Keratinocyte (primary cell): Measurements from ENCODE around the gene HECTD1. TPM values are rescaled to one million over a fixed set of nuclear protein-coding genes. Genes with fewer than 3 reads are reported as not detected.
"Not testable (repeated sequence)": the region's sequence is repeated elsewhere in the genome, so short reads cannot be mapped to it uniquely, and the experiment has no call there.

Experiments used
- DNase-seq: peaks from one replicate; pipeline ENCODE4 v3.0.0-alpha.2; 2011; ENCODE audit warnings: low read depth, missing footprints, low spot score
- FAIRE-seq: peaks from 2 replicates; lab custom pipeline; 2011; peaks lifted over from hg19 to GRCh38; lab: Jason Lieb, UNC
- H2AFZ ChIP-seq: 2 replicates; pipeline ENCODE4 v1.6.0; 2012; ENCODE audit warnings: low read length, control low read depth, inconsistent platforms; ENCODE audit not compliant: control insufficient read depth
- H3K27ac ChIP-seq: 2 replicates; pipeline ENCODE4 v1.5.1; 2011; ENCODE audit warnings: low read length; ENCODE audit not compliant: control insufficient read depth, insufficient read depth
- H3K27me3 ChIP-seq: 3 replicates; pipeline ENCODE4 v1.6.0; 2011; ENCODE audit warnings: low read length; ENCODE audit not compliant: control insufficient read depth, insufficient read depth; ENCODE audit errors: extremely low read depth
- H3K36me3 ChIP-seq, 2 experiments: 2 replicates in 1 of 2; 3 replicates in 1 of 2; pipeline ENCODE4 v1.5.1; 2011; ENCODE audit warnings: low read length in 2 of 2, mild to moderate bottlenecking in 1 of 2; ENCODE audit not compliant: control insufficient read depth in 2 of 2, insufficient read depth in 2 of 2; ENCODE audit errors: extremely low read depth in 1 of 2
- H3K4me1 ChIP-seq: 3 replicates; pipeline ENCODE4 v1.5.1; 2011; ENCODE audit warnings: low read length; ENCODE audit not compliant: control insufficient read depth, insufficient read depth; ENCODE audit errors: extremely low read depth
- H3K4me2 ChIP-seq: 3 replicates; pipeline ENCODE4 v1.6.0; 2011; ENCODE audit warnings: low read depth, low read length; ENCODE audit not compliant: control insufficient read depth, insufficient read depth; ENCODE audit errors: extremely low read depth
- H3K4me3 ChIP-seq, 3 experiments: fragments of 200-600 bp in 1 of 3; sonication (generic) in 1 of 3; 2 replicates in 2 of 3; 3 replicates in 1 of 3; pipeline ENCODE4 v1.5.1; 2011 to 2016; ENCODE audit warnings: low read length in 3 of 3, mild to moderate bottlenecking in 3 of 3, control low read depth in 2 of 3, inconsistent platforms in 1 of 3, low read depth in 1 of 3, mixed read lengths in 1 of 3, mixed run types in 1 of 3, moderate library complexity in 1 of 3; ENCODE audit not compliant: control insufficient read depth in 2 of 3, insufficient read depth in 2 of 3; ENCODE audit errors: extremely low read depth in 1 of 3
- H3K79me2 ChIP-seq: 2 replicates; pipeline ENCODE4 v1.6.0; 2012; ENCODE audit warnings: low read length; ENCODE audit not compliant: control insufficient read depth, insufficient read depth
- H3K9ac ChIP-seq: 3 replicates; pipeline ENCODE4 v1.6.0; 2011; ENCODE audit warnings: low read length; ENCODE audit not compliant: control insufficient read depth, insufficient read depth; ENCODE audit errors: extremely low read depth
- H3K9me1 ChIP-seq: 3 replicates; pipeline ENCODE4 v1.6.0; 2011; ENCODE audit warnings: low read length; ENCODE audit not compliant: control insufficient read depth, insufficient read depth; ENCODE audit errors: extremely low read depth
- H3K9me3 ChIP-seq: 2 replicates; pipeline ENCODE4 v1.5.1; 2012; ENCODE audit warnings: low read depth, low read length; ENCODE audit not compliant: control insufficient read depth
- H4K20me1 ChIP-seq: 3 replicates; pipeline ENCODE4 v1.6.0; 2011; ENCODE audit warnings: low read length; ENCODE audit not compliant: control insufficient read depth, insufficient read depth; ENCODE audit errors: extremely low read depth
- EZH2 ChIP-seq: IDR thresholded peaks from one replicate; pipeline ENCODE4 v1.6.1; 2012; ENCODE audit warnings: inconsistent platforms, mild to moderate bottlenecking, low read length, moderate library complexity
- dilution Hi-C: fragments of 300-500 bp; cut with MboI; formaldehyde crosslinking; loops from one replicate; pipeline ENCODE4 v1.7.0; 2020; ENCODE audit warnings: low sequenced_read_pairs; ENCODE audit not compliant: extremely low pct_ligation_motif_present
- polyA plus RNA-seq, 5 experiments: library from polyadenylated mRNA; depleted of rRNA in 3 of 5; stranded (reverse) in 3 of 5; stranded (forward) in 1 of 5; unstranded in 1 of 5; fragments of >200 nt; gene quantifications; 1 replicate in 1 of 5; 2 replicates in 3 of 5; 3 replicates in 1 of 5; pipeline versions ENCODE4 v1.2.1 to v1.2.3, GENCODE V29; 2011 to 2012; ENCODE audit warnings: missing spikeins in 2 of 5, low read depth in 1 of 5, low replicate concordance in 1 of 5
- TF ChIP-seq, protein P1 (sequence below), 3 experiments: IDR thresholded peaks in 1 of 3; conservative IDR thresholded peaks in 1 of 3; optimal IDR thresholded peaks in 1 of 3; 2 replicates in 2 of 3; 3 replicates in 1 of 3; pipeline versions ENCODE3 to v1.5.1; 2011; ENCODE audit warnings: low read length in 3 of 3, mild to moderate bottlenecking in 3 of 3, moderate library complexity in 2 of 3, control low read depth in 1 of 3, inconsistent platforms in 1 of 3; ENCODE audit not compliant: insufficient read depth in 2 of 3; ENCODE audit errors: extremely low read depth in 1 of 3

Gene HECTD1
- polyA plus RNA-seq, 1 donor (not counting 4 experiments of a cell fraction or from before 2014, with no cell fraction given): 94.8 TPM

DNA sequence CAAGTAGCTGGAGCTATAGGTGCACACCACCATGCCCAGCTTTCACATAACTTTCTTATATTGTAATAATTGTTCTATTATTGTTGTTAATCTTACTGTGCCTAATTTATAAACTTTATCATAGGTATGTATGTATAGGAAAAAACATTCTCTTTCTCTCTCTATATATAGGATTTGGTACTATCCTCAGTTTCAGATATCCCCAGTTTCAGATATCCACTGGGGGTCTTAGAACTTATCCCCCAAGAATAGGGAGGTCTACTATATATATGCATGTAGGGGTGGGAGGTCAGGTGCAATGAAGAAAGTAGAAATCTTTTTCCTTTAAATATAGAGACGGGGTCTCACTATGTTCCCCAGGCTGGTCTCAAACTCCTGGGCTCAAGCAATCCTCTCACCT lies 110.5 kb downstream of the HECTD1 start:
- Histone ChIP-seq H3K27me3 (no peaks in the 10 kb centered on the region), H3K27ac (no peak overlapping the region)
- TF ChIP-seq, protein P1, sequence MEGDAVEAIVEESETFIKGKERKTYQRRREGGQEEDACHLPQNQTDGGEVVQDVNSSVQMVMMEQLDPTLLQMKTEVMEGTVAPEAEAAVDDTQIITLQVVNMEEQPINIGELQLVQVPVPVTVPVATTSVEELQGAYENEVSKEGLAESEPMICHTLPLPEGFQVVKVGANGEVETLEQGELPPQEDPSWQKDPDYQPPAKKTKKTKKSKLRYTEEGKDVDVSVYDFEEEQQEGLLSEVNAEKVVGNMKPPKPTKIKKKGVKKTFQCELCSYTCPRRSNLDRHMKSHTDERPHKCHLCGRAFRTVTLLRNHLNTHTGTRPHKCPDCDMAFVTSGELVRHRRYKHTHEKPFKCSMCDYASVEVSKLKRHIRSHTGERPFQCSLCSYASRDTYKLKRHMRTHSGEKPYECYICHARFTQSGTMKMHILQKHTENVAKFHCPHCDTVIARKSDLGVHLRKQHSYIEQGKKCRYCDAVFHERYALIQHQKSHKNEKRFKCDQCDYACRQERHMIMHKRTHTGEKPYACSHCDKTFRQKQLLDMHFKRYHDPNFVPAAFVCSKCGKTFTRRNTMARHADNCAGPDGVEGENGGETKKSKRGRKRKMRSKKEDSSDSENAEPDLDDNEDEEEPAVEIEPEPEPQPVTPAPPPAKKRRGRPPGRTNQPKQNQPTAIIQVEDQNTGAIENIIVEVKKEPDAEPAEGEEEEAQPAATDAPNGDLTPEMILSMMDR (optimal IDR thresholded peaks at IDR 0.05 in 1 of 3, IDR thresholded peaks at IDR 0.05 in 1 of 3, conservative IDR thresholded peaks at IDR 0.05 in 1 of 3; ENCODE audit: extremely low read depth in 1 of 3, insufficient read depth in 2 of 3, low read length in 3 of 3): no peak
- no peak for TF ChIP-seq EZH2

DNA sequence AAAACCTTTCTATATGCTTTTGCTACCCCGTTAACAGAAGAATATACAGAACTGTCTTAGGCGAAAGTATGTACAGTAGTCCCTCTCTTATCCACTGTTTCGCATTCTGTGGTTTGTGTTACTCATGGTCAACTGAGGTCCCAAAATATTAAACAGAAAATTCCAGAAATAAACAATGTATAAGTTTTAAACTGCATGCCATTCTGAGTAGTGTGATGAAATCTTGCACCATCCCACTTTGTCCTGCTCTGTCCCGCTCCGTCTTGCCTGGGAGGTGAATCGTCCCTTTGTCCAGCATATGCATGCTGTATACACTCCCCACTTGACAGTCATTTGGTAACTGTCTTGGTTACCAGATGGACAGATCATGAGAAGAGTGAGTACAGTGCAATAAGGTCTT lies 111.3 kb downstream of the HECTD1 start:
- Histone ChIP-seq H3K4me2 (no peak overlapping the region), H3K9me1 (no peaks in the 10 kb centered on the region), H3K9me3 (no peaks in the 10 kb centered on the region), H3K27me3 (no peaks in the 10 kb centered on the region), H3K4me3 (no peak overlapping the region), H3K9ac (no peak overlapping the region), H3K27ac (no peak overlapping the region), H3K36me3 (peaks cover 0 to 14% of the 10 kb centered on the region in 2 experiments), H3K4me1 (no peaks in the 10 kb centered on the region), H4K20me1 (no peaks in the 10 kb centered on the region), H2AFZ (no peak overlapping the region), H3K79me2 (no peaks in the 10 kb centered on the region)
- no peak for TF ChIP-seq EZH2
- TF ChIP-seq, protein P1 (optimal IDR thresholded peaks at IDR 0.05 in 1 of 3, IDR thresholded peaks at IDR 0.05 in 1 of 3, conservative IDR thresholded peaks at IDR 0.05 in 1 of 3; ENCODE audit: extremely low read depth in 1 of 3, insufficient read depth in 2 of 3, low read length in 3 of 3): no peak
- FAIRE-seq (no peak), DNase-seq (no peak)
- dilution Hi-C loops: no loop called here

More for the DNA sequence above, 110.5 kb downstream of the HECTD1 start:
- DNase-seq: no peak
- Histone ChIP-seq H3K36me3 (peaks cover 0 to 14% of the 10 kb centered on the region in 2 experiments), H3K9me1 (no peaks in the 10 kb centered on the region), H3K4me3 (no peak overlapping the region), H4K20me1 (no peaks in the 10 kb centered on the region), H3K4me2 (no peak overlapping the region), H3K4me1 (no peaks in the 10 kb centered on the region), H3K9me3 (no peaks in the 10 kb centered on the region), H3K9ac (no peak overlapping the region), H2AFZ (no peak overlapping the region), H3K79me2 (no peaks in the 10 kb centered on the region)
- FAIRE-seq: no peak
- dilution Hi-C loops: no loop called here

DNA sequence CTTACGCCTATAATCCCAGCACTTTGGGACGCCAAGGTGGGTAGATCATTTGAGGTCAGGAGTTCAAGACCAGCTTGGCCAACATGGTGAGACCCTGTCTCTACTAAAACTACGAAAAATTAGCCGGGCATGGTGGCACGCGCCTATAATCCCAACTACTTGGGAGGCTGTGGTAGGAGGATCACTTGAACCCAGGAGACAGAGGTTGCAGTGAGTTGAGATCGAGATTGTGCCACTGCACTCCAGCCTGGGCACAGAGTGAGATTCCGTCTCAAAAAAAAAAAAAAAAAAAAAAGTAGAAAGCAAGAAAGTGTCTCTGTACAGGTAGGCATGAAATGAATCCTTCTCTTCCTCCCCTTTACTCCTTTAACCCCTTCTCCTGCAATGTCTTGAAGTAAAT lies 111.8 kb downstream of the HECTD1 start:
- dilution Hi-C loops: not testable (repeated sequence)

More for the DNA sequence above, 111.8 kb downstream of the HECTD1 start:
- not testable (repeated sequence) for H3K4me1 ChIP-seq, H3K27ac ChIP-seq, DNase-seq, H3K9me1 ChIP-seq, H3K9me3 ChIP-seq, H3K4me3 ChIP-seq, H3K79me2 ChIP-seq, H3K27me3 ChIP-seq, H3K4me2 ChIP-seq, H2AFZ ChIP-seq, H3K9ac ChIP-seq, FAIRE-seq, H4K20me1 ChIP-seq
- peaks cover 0 to 10% of the 10 kb centered on the region in 2 experiments for H3K36me3 ChIP-seq
